ENCODE measurements around the gene RANBP6. TPM values are rescaled to one million over a fixed set of nuclear protein-coding genes. Genes with fewer than 3 reads are reported as not detected.
A peak's percentile ranks its signal among the peaks of the same experiment; 100 is the strongest.

The RANBP6 gene
- total and polyA plus RNA-seq, 7 experiments from 2014 or later = 21.0 to 34.3 (median 23.4) TPM

DNA sequence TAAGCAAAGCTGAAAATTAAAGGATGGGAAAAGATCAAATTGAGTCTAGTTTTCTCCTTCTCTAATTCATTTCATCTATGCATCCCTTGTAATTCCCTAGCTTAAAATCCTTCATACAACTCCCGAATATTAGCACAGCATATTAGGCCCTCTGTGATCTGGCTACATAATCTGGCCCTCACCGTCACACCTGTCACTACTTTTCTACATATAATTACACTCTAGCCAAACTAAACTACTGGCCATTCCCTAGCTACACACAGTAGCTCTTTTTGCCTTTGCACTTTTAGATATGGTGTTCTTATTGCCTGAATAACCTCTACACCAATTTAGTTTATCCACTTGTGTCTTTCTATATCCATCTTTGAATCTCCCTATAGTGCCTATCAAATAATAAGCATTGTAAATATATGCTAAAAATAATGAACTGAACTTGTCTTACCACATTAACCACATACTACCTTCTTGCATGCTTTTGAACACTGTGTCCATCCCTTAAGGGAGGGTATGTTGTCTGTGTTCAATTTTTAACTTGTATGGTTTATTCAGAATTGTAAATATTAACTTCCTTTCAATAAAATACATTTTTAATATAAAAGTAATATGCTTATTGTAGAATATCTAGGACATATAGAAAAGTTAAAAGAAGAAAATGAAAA lies 15.9 kb downstream of the RANBP6 start:
- H3K27ac Mint-ChIP-seq = no peak overlapping the region
- peak overlapping the region in 1 of 10 donors; percentile 9 for H3K4me3 Mint-ChIP-seq
- no peaks in the 10 kb centered on the region for H3K27me3 ChIP-seq (ENCODE audit: control insufficient read depth in 2 of 2, insufficient read depth in 2 of 2, low read length in 2 of 2)
- H3K27me3 Mint-ChIP-seq = no peaks in the 10 kb centered on the region
- no peaks in the 10 kb centered on the region for H3K36me3 ChIP-seq (ENCODE audit: control insufficient read depth in 2 of 3, insufficient read depth in 3 of 3, low read length in 3 of 3)
- ATAC-seq (no peak), DNase-seq (no peak)
- peaks cover 10 to 12% of the 10 kb centered on the region in 2 donors for H3K4me1 ChIP-seq (ENCODE audit: control insufficient read depth in 2 of 2, insufficient read depth in 2 of 2, low read length in 2 of 2)
- no peak overlapping the region for H3K27ac ChIP-seq (ENCODE audit: low read depth, low read length)
- no peaks in the 10 kb centered on the region for H3K9me3 Mint-ChIP-seq
- intact Hi-C loops (cut with micrococcal nuclease) = loop anchor here in 1 of 2 donors (5.0 kb wide), 1 partner anchor 47 kb away; no protein-coding TSS in a partner anchor
- H3K36me3 Mint-ChIP-seq = peaks cover 5 to 15% (median 12%) of the 10 kb centered on the region in 5 donors
- ChIA-PET POLR2A (interaction anchor here (2.5 kb wide), 1 partner anchor 8 kb away, joined by 5 read pairs; no protein-coding TSS in a partner anchor), CTCF (interaction anchor here (1.1 kb wide), 1 partner anchor 55 kb away, joined by 4 read pairs; no protein-coding TSS in a partner anchor)
- no peaks in the 10 kb centered on the region for H3K9me3 ChIP-seq (ENCODE audit: control insufficient read depth in 2 of 3, low read length in 3 of 3)
- peaks cover 40 to 84% (median 71%) of the 10 kb centered on the region in 7 donors for H3K4me1 Mint-ChIP-seq
- no peak overlapping the region for H3K4me3 ChIP-seq (ENCODE audit: low read length)

DNA sequence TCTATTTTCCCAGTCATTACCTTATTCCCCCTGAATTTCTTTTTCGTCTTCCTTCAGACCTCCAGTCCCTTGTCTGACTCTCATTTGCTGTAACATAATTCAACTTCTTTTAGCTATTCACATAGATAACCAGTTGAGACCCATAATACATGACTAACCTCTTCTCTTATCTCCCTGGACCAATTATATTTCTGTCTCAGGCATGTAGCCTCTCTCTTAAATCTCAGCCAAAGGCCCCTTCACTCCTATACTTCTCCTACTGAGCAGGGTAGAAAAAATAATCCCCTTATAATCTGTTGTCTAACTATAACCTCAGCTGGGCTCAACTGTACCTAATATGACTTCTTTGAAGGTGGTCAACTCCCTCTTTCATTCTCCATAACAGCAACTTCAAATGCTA lies 20.9 kb downstream of the RANBP6 start:
- H3K4me1 ChIP-seq (ENCODE audit: control insufficient read depth in 2 of 2, insufficient read depth in 2 of 2, low read length in 2 of 2) = peaks cover 0 to 4% of the 10 kb centered on the region in 2 donors
- intact Hi-C loops (cut with micrococcal nuclease) = no loop called here
- no peak for ATAC-seq
- Mint-ChIP-seq H3K4me1 (peaks cover 19 to 80% (median 67%) of the 10 kb centered on the region in 7 donors), H3K27me3 (no peaks in the 10 kb centered on the region), H3K4me3 (peak overlapping the region in 2 of 10 donors; percentile 1 to 3), H3K9me3 (no peaks in the 10 kb centered on the region), H3K36me3 (peaks cover 0 to 18% (median 5%) of the 10 kb centered on the region in 5 donors), H3K27ac (peak overlapping the region in 3 of 9 donors; percentile 21 to 33 (median 21))
- no peaks in the 10 kb centered on the region for H3K27me3 ChIP-seq (ENCODE audit: control insufficient read depth in 2 of 2, insufficient read depth in 2 of 2, low read length in 2 of 2)
- ChIA-PET CTCF (no interaction called here), POLR2A (interaction anchor here (0.8 to 1.0 kb wide), 2 partner anchors 12 to 13 kb away, joined by 3 to 4 read pairs; no protein-coding TSS in a partner anchor)
- no peaks in the 10 kb centered on the region for H3K9me3 ChIP-seq (ENCODE audit: control insufficient read depth in 2 of 3, low read length in 3 of 3)
- H3K27ac ChIP-seq (ENCODE audit: low read depth, low read length) = no peak overlapping the region
- DNase-seq = no peak
- no peak overlapping the region for H3K4me3 ChIP-seq (ENCODE audit: low read length)
- H3K36me3 ChIP-seq (ENCODE audit: control insufficient read depth in 2 of 3, insufficient read depth in 3 of 3, low read length in 3 of 3) = no peaks in the 10 kb centered on the region

DNA sequence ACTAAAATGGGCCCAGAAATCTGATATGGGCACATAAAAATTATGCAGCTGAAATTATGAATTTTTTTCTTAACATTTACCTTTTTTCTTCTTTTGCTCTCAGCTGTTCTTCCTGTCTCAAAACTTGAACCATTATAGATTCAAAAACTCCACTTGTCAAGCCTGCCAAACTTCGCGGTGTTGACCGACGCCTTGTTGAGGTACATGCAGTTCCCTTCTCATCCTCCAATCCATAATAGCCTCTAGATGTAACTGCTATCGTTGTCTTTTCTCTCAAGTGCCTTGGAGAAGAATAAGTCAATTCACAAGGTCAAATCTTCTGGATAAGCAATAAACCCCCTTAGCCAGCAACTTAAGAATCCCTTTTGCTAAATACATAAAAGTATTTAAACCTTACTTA lies 27.2 kb downstream of the RANBP6 start:
- ChIA-PET POLR2A (interaction anchor here (0.6 to 0.8 kb wide), 3 partner anchors 14 to 18 kb away, joined by 4 to 6 read pairs (median 5); no protein-coding TSS in a partner anchor), CTCF (interaction anchor here (0.7 kb wide), 1 partner anchor 1608 kb away, joined by 3 read pairs; no protein-coding TSS in a partner anchor)
- no peaks in the 10 kb centered on the region for H3K4me1 ChIP-seq (ENCODE audit: control insufficient read depth in 2 of 2, insufficient read depth in 2 of 2, low read length in 2 of 2)
- Mint-ChIP-seq H3K27me3 (no peaks in the 10 kb centered on the region), H3K4me1 (peaks cover 2 to 52% (median 36%) of the 10 kb centered on the region in 7 donors), H3K9me3 (no peaks in the 10 kb centered on the region), H3K27ac (no peak overlapping the region), H3K4me3 (no peak overlapping the region), H3K36me3 (peaks cover 14 to 56% (median 38%) of the 10 kb centered on the region in 5 donors)
- no peak for DNase-seq
- peaks cover 0 to 12% (median 0%) of the 10 kb centered on the region in 3 experiments for H3K36me3 ChIP-seq (ENCODE audit: control insufficient read depth in 2 of 3, insufficient read depth in 3 of 3, low read length in 3 of 3)
- intact Hi-C loops (cut with micrococcal nuclease) = no loop called here
- no peak overlapping the region for H3K27ac ChIP-seq (ENCODE audit: low read depth, low read length)
- no peak overlapping the region for H3K4me3 ChIP-seq (ENCODE audit: low read length)
- no peak for ATAC-seq
- H3K27me3 ChIP-seq (ENCODE audit: control insufficient read depth in 2 of 2, insufficient read depth in 2 of 2, low read length in 2 of 2) = no peaks in the 10 kb centered on the region
- H3K9me3 ChIP-seq (ENCODE audit: control insufficient read depth in 2 of 3, low read length in 3 of 3) = no peaks in the 10 kb centered on the region

DNA sequence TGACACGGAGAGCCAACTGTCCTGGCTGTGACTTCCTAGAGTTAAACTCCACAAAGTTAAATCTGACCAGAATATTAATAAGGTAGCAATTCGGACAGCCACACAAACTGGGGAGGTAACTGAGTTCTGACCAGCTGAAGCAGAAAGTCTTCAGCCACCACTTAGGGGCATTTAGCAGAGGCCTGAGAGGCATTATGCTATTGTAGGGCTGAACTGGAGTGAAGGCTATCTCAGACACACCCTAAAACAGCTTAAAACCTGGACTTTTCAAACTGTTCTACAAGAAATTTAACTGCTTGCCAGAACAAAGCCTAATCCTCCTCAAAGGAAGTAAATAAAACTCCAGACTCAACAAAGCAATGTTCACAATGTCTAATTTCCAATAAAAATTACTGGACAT lies 32.4 kb downstream of the RANBP6 start:
- Mint-ChIP-seq H3K36me3 (peaks cover 13 to 67% (median 36%) of the 10 kb centered on the region in 5 donors), H3K4me3 (no peak overlapping the region), H3K9me3 (no peaks in the 10 kb centered on the region), H3K4me1 (peaks cover 0 to 39% (median 25%) of the 10 kb centered on the region in 7 donors), H3K27ac (no peak overlapping the region), H3K27me3 (no peaks in the 10 kb centered on the region)
- Histone ChIP-seq H3K4me3 (ENCODE audit: low read length) (no peak overlapping the region), H3K9me3 (ENCODE audit: control insufficient read depth in 2 of 3, low read length in 3 of 3) (no peaks in the 10 kb centered on the region), H3K4me1 (ENCODE audit: control insufficient read depth in 2 of 2, insufficient read depth in 2 of 2, low read length in 2 of 2) (no peaks in the 10 kb centered on the region), H3K27me3 (ENCODE audit: control insufficient read depth in 2 of 2, insufficient read depth in 2 of 2, low read length in 2 of 2) (no peaks in the 10 kb centered on the region), H3K36me3 (ENCODE audit: control insufficient read depth in 2 of 3, insufficient read depth in 3 of 3, low read length in 3 of 3) (peaks cover 0 to 24% (median 0%) of the 10 kb centered on the region in 3 experiments), H3K27ac (ENCODE audit: low read depth, low read length) (no peak overlapping the region)
- DNase-seq (no peak), ATAC-seq (no peak)
- intact Hi-C loops (cut with micrococcal nuclease) = no loop called here
- ChIA-PET CTCF (no interaction called here), POLR2A (no interaction called here)

DNA sequence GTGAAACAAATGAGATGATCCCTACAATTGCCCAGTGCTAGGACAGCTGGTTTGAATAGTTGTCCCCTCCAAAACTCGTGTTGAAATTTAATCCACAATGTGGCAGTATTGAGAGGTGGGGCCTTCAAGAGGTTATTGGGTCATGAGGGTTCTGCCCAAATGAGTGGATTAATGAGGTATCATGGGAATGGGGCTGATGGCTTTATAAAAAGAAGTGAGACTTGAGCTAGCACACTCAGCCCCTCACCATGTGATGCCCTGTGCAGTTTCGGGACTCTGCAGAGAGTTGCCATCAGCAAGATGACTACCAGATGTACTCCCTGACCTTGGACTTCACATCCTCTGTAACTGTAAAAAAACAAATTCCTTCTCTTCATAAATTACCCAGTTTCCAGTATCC lies 33.1 kb downstream of the RANBP6 start:
- no peaks in the 10 kb centered on the region for H3K9me3 Mint-ChIP-seq
- no peak for ATAC-seq
- intact Hi-C loops (cut with micrococcal nuclease) = no loop called here
- peaks cover 0 to 39% (median 25%) of the 10 kb centered on the region in 7 donors for H3K4me1 Mint-ChIP-seq
- ChIA-PET POLR2A (no interaction called here), CTCF (no interaction called here)
- H3K27ac ChIP-seq (ENCODE audit: low read depth, low read length) = no peak overlapping the region
- peaks cover 0 to 19% (median 0%) of the 10 kb centered on the region in 3 experiments for H3K36me3 ChIP-seq (ENCODE audit: control insufficient read depth in 2 of 3, insufficient read depth in 3 of 3, low read length in 3 of 3)
- H3K4me1 ChIP-seq (ENCODE audit: control insufficient read depth in 2 of 2, insufficient read depth in 2 of 2, low read length in 2 of 2) = no peaks in the 10 kb centered on the region
- no peak overlapping the region for H3K4me3 Mint-ChIP-seq
- peaks cover 11 to 65% (median 31%) of the 10 kb centered on the region in 5 donors for H3K36me3 Mint-ChIP-seq
- no peaks in the 10 kb centered on the region for H3K27me3 Mint-ChIP-seq
- H3K27me3 ChIP-seq (ENCODE audit: control insufficient read depth in 2 of 2, insufficient read depth in 2 of 2, low read length in 2 of 2) = no peaks in the 10 kb centered on the region
- H3K4me3 ChIP-seq (ENCODE audit: low read length) = no peak overlapping the region
- H3K9me3 ChIP-seq (ENCODE audit: control insufficient read depth in 2 of 3, low read length in 3 of 3) = no peaks in the 10 kb centered on the region
- no peak overlapping the region for H3K27ac Mint-ChIP-seq
- DNase-seq = no peak

DNA sequence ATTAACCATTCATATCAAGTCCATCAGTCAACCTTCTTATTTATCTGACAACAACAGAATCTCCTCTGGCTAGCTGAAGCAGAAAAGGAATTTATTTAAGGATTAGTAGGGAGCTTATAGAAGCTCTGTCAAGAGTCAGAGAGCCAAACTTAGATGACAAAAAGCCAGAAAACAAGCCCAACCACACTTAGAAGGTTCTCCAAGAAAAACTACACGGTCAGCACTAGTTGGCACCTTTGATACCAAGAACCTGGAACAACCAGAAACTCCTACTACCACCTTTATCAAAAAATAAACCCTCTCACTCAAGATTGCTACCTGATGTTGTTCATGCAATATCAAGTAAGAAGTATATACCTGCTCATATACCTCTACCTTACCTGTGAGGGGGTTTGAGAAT lies 36.9 kb downstream of the RANBP6 start:
- Mint-ChIP-seq H3K27ac (no peak overlapping the region), H3K4me1 (peaks cover 14 to 52% (median 33%) of the 10 kb centered on the region in 7 donors), H3K9me3 (peaks cover 0 to 7% (median 0%) of the 10 kb centered on the region in 11 donors), H3K27me3 (no peaks in the 10 kb centered on the region), H3K4me3 (no peak overlapping the region), H3K36me3 (peaks cover 21 to 69% (median 41%) of the 10 kb centered on the region in 5 donors)
- no peak overlapping the region for H3K4me3 ChIP-seq (ENCODE audit: low read length)
- no peaks in the 10 kb centered on the region for H3K9me3 ChIP-seq (ENCODE audit: control insufficient read depth in 2 of 3, low read length in 3 of 3)
- H3K27me3 ChIP-seq (ENCODE audit: control insufficient read depth in 2 of 2, insufficient read depth in 2 of 2, low read length in 2 of 2) = no peaks in the 10 kb centered on the region
- H3K4me1 ChIP-seq (ENCODE audit: control insufficient read depth in 2 of 2, insufficient read depth in 2 of 2, low read length in 2 of 2) = peaks cover 0 to 3% of the 10 kb centered on the region in 2 donors
- H3K27ac ChIP-seq (ENCODE audit: low read depth, low read length) = no peak overlapping the region
- POLR2A ChIA-PET = interaction anchor here (0.8 kb wide), 1 partner anchor 37 kb away, joined by 3 read pairs; the partner anchor contains the start of gene RANBP6
- ATAC-seq (no peak), DNase-seq (no peak)
- peaks cover 0 to 26% (median 7%) of the 10 kb centered on the region in 3 experiments for H3K36me3 ChIP-seq (ENCODE audit: control insufficient read depth in 2 of 3, insufficient read depth in 3 of 3, low read length in 3 of 3)
- intact Hi-C loops (cut with micrococcal nuclease) = loop anchor here in 1 of 2 donors (5.0 kb wide), 1 partner anchor 74 kb away; no protein-coding TSS in a partner anchor
- CTCF ChIA-PET = interaction anchor here (0.7 kb wide), 1 partner anchor 513 kb away, joined by 3 read pairs; no protein-coding TSS in a partner anchor

All from naive thymus-derived CD4-positive, alpha-beta T cell (primary cell).